KMS-11 (cell line): ENCODE results near the gene SMARCAL1.

Experiments
- H2AFZ ChIP-seq: fragments of 200-600 bp; sonication (generic); 2 replicates; pipeline ENCODE4 v1.6.1; 2016; ENCODE audit warnings: antibody characterized with exemption, mixed run types, low read depth
- H3K27ac ChIP-seq: fragments of 200-600 bp; sonication (generic); 2 replicates; pipeline ENCODE4 v1.6.1; 2016; ENCODE audit warnings: mild to moderate bottlenecking, mixed run types
- H3K27me3 ChIP-seq: fragments of 200-600 bp; sonication (generic); 2 replicates; pipeline ENCODE4 v1.6.1; 2017; ENCODE audit warnings: mild to moderate bottlenecking, low read depth, mixed run types, moderate library complexity; ENCODE audit not compliant: insufficient read depth
- H3K36me3 ChIP-seq: fragments of 200-600 bp; sonication (generic); 2 replicates; pipeline ENCODE4 v1.6.1; 2017; ENCODE audit warnings: mild to moderate bottlenecking, mixed run types; ENCODE audit not compliant: insufficient read depth
- H3K4me1 ChIP-seq: fragments of 200-600 bp; sonication (generic); 2 replicates; pipeline ENCODE4 v1.6.1; 2016; ENCODE audit warnings: mild to moderate bottlenecking, low read depth, mixed run types; ENCODE audit not compliant: poor library complexity, severe bottlenecking
- H3K4me2 ChIP-seq: fragments of 200-600 bp; sonication (generic); 2 replicates; pipeline ENCODE4 v1.7.0; 2016; ENCODE audit warnings: mild to moderate bottlenecking, mixed run types
- H3K4me3 ChIP-seq: fragments of 200-600 bp; sonication (generic); IDR thresholded peaks from 2 replicates; pipeline ENCODE4 v1.6.1; 2017; ENCODE audit warnings: low read depth, low read length, mixed read lengths; ENCODE audit not compliant: insufficient read depth
- H3K79me2 ChIP-seq: fragments of 200-600 bp; sonication (generic); 2 replicates; pipeline ENCODE4 v1.6.1; 2016; ENCODE audit warnings: low read depth, mixed run types; ENCODE audit not compliant: insufficient read depth
- H3K9ac ChIP-seq: fragments of 200-600 bp; sonication (generic); 2 replicates; pipeline ENCODE4 v1.6.1; 2016; ENCODE audit warnings: mild to moderate bottlenecking, mixed run types
- H4K20me1 ChIP-seq: fragments of 200-600 bp; sonication (generic); 2 replicates; pipeline ENCODE4 v1.6.1; 2016; ENCODE audit warnings: mild to moderate bottlenecking, mixed run types; ENCODE audit not compliant: insufficient read depth
- TF ChIP-seq, protein P1 (sequence below): fragments of 200-600 bp; sonication (generic); conservative IDR thresholded peaks from 2 replicates; pipeline ENCODE4 v1.6.1; 2017; ENCODE audit warnings: low read depth, mild to moderate bottlenecking, antibody characterized with exemption, low read length, moderate library complexity, mixed read lengths

SMARCAL1 gene

DNA sequence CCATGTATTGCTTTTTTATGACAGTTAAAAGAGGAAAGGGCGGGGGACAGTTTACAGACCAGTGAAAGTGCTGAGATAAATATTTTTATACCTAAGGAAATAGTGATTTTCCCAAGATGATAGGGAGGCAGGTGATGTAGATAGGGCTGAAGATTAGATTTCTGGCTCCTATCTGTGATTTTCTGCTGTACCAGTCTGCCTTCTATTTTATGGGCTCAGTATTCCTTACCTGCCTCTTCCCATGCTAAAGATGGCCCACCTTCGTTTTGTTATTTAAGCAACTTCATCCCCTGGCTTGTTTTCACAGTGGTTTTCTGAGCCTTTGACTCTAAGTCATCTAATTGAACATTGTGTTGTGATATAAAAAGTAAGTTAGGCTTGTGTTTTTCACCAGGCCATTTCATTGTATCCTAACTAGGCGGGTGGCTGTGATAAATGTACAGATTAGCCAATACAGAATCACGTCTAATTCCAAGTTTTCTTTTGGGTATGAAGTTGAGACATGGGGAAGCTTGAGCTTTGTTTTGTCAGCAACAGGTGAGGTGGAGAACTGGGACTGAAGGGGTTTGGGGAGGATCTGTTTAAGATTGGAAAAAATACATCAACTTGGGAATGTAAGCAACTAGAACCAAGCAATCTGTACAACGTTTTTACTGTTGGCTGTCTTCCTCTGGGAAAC lies 91.6 kb downstream of the SMARCAL1 start:
- no peak overlapping the region for H3K4me3 ChIP-seq
- H2AFZ ChIP-seq, result no peak overlapping the region
- H3K27ac ChIP-seq, result no peak overlapping the region
- TF ChIP-seq, protein P1, sequence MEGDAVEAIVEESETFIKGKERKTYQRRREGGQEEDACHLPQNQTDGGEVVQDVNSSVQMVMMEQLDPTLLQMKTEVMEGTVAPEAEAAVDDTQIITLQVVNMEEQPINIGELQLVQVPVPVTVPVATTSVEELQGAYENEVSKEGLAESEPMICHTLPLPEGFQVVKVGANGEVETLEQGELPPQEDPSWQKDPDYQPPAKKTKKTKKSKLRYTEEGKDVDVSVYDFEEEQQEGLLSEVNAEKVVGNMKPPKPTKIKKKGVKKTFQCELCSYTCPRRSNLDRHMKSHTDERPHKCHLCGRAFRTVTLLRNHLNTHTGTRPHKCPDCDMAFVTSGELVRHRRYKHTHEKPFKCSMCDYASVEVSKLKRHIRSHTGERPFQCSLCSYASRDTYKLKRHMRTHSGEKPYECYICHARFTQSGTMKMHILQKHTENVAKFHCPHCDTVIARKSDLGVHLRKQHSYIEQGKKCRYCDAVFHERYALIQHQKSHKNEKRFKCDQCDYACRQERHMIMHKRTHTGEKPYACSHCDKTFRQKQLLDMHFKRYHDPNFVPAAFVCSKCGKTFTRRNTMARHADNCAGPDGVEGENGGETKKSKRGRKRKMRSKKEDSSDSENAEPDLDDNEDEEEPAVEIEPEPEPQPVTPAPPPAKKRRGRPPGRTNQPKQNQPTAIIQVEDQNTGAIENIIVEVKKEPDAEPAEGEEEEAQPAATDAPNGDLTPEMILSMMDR, result no peak
- H3K27me3 ChIP-seq, result no peaks in the 10 kb centered on the region
- H3K79me2 ChIP-seq, result peaks cover 25% of the 10 kb centered on the region
- peaks cover 13% of the 10 kb centered on the region for H3K4me1 ChIP-seq
- no peaks in the 10 kb centered on the region; the same call in 1 of the 2 replicates for H4K20me1 ChIP-seq
- H3K9ac ChIP-seq, result no peak overlapping the region
- H3K4me2 ChIP-seq, result no peak overlapping the region
- peaks cover 22% of the 10 kb centered on the region; the same call in 1 of the 2 replicates for H3K36me3 ChIP-seq

GRCh38 chr2:216504376-216504762 lies 92.1 kb downstream of the SMARCAL1 start:
- peaks cover 13% of the 10 kb centered on the region for H3K4me1 ChIP-seq
- no peaks in the 10 kb centered on the region for H3K27me3 ChIP-seq
- H3K36me3 ChIP-seq, result peaks cover 22% of the 10 kb centered on the region; the same call in 1 of the 2 replicates
- no peak overlapping the region for H2AFZ ChIP-seq
- H3K4me3 ChIP-seq, result no peak overlapping the region
- no peak overlapping the region for H3K9ac ChIP-seq
- no peak overlapping the region for H3K4me2 ChIP-seq
- TF ChIP-seq, protein P1, result no peak
- peaks cover 20% of the 10 kb centered on the region for H3K79me2 ChIP-seq
- H4K20me1 ChIP-seq, result no peaks in the 10 kb centered on the region; the same call in 1 of the 2 replicates
- no peak overlapping the region for H3K27ac ChIP-seq

GRCh38 chr2:216505133-216506106 lies 93.1 kb downstream of the SMARCAL1 start:
- TF ChIP-seq, protein P1, result no peak
- Histone ChIP-seq H3K4me3 (no peak overlapping the region), H3K4me1 (peaks cover 5% of the 10 kb centered on the region), H3K27ac (no peak overlapping the region), H3K79me2 (peaks cover 9% of the 10 kb centered on the region), H3K4me2 (no peak overlapping the region), H2AFZ (no peak overlapping the region), H3K27me3 (no peaks in the 10 kb centered on the region), H4K20me1 (no peaks in the 10 kb centered on the region; the same call in 1 of the 2 replicates), H3K36me3 (peaks cover 17% of the 10 kb centered on the region; the same call in 1 of the 2 replicates), H3K9ac (no peak overlapping the region)

- Histone ChIP-seq H3K9ac (no peak overlapping the region), H3K36me3 (peaks cover 4% of the 10 kb centered on the region; the same call in 1 of the 2 replicates), H3K4me1 (no peaks in the 10 kb centered on the region), H3K27ac (no peak overlapping the region), H3K79me2 (no peaks in the 10 kb centered on the region), H3K4me2 (no peak overlapping the region), H3K4me3 (no peak overlapping the region), H3K27me3 (no peaks in the 10 kb centered on the region), H4K20me1 (no peaks in the 10 kb centered on the region; the same call in 1 of the 2 replicates), H2AFZ (no peak overlapping the region)
- TF ChIP-seq, protein P1, result no peak
Observed at GRCh38 chr2:216507220-216508160, 95.2 kb downstream of the SMARCAL1 start.
